Gastrocnemius medialis (tissue), 4 donors: ENCODE data around the gene HDAC4.

Experiments
- POLR2A ChIP-seq, 2 donors: fragments of 450-650 bp; IDR thresholded peaks; one replicate each; pipeline ENCODE4 v1.6.1; 2017; ENCODE audit warnings: antibody characterized with exemption in 2 of 2, mild to moderate bottlenecking in 2 of 2, moderate library complexity in 2 of 2
- TF ChIP-seq, protein P1 (sequence below), 5 experiments: fragments of 450-650 bp in 3 of 5; fragments of 200-600 bp in 2 of 5; sonication (generic) in 2 of 5; IDR thresholded peaks in 4 of 5; conservative IDR thresholded peaks in 1 of 5; 1 replicate in 4 of 5; 2 replicates in 1 of 5; pipeline ENCODE4 v1.5.1; 2016 to 2019; ENCODE audit warnings: antibody characterized with exemption in 5 of 5, mild to moderate bottlenecking in 3 of 5, moderate library complexity in 3 of 5

DNA sequence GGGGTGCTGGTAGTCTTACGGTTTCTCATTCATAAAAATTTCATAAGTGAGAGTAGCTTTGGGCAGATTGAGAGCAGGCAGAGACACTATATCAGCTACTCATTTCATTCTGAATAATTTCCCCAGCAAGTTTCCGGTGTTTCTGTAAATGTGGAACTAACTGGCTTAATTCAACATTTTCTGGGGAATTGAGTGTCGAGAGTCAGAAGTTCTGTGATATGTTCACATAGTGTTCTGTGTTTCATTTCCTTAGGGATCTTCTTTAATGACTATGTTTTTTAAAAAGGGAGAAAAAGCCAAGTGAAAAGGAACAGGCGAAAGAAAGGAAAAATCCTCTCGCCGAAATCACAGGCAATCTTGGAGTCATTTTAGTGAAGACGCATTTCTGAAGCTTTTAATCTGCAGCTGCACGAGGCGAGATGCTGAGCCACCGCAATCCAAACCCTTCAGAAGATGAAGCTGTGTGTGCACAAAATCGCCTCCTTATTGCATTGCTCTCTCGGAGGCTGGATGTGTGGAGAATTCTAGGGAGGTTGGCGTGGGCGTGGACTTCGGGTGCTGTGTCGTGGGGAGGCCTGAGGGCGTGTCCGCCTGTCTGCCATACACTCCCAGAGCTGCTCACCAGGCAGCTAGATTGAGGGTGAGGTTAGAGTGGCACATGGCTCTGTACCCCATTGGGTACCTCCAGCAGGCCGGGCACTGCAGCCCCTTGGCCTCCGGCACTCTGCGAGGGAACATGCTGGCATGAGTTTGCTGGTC is 38.4 kb upstream of the HDAC4 start:
- TF ChIP-seq, protein P1, sequence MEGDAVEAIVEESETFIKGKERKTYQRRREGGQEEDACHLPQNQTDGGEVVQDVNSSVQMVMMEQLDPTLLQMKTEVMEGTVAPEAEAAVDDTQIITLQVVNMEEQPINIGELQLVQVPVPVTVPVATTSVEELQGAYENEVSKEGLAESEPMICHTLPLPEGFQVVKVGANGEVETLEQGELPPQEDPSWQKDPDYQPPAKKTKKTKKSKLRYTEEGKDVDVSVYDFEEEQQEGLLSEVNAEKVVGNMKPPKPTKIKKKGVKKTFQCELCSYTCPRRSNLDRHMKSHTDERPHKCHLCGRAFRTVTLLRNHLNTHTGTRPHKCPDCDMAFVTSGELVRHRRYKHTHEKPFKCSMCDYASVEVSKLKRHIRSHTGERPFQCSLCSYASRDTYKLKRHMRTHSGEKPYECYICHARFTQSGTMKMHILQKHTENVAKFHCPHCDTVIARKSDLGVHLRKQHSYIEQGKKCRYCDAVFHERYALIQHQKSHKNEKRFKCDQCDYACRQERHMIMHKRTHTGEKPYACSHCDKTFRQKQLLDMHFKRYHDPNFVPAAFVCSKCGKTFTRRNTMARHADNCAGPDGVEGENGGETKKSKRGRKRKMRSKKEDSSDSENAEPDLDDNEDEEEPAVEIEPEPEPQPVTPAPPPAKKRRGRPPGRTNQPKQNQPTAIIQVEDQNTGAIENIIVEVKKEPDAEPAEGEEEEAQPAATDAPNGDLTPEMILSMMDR (IDR thresholded peaks at IDR 0.05 in 4 of 5, conservative IDR thresholded peaks at IDR 0.05 in 1 of 5): no peak
- no peak for TF ChIP-seq POLR2A (IDR thresholded peaks at IDR 0.05)
